Mucosa of descending colon (tissue), 3 donors: ENCODE measurements around the gene AURKA. TPM values are rescaled to one million over a fixed set of nuclear protein-coding genes. Genes with fewer than 3 reads are reported as not detected.
A peak's percentile ranks its signal among the peaks of the same experiment; 100 is the strongest.

Experiments
- ATAC-seq: fragments of 200-7000 bp; cut with Tn5 transposase; one replicate; pipeline ENCODE4 v1.9.1; 2020; ENCODE audit warnings: mild to moderate bottlenecking, moderate library complexity
- DNase-seq, 3 donors: peaks; one replicate each; pipeline ENCODE4 v3.0.0-alpha.2; 2020
- H3K36me3 ChIP-seq: fragments of 200-600 bp; one replicate; pipeline ENCODE4 v1.8.0; 2021; ENCODE audit warnings: low read depth, mild to moderate bottlenecking
- H3K4me1 ChIP-seq: fragments of 200-600 bp; one replicate; pipeline ENCODE4 v1.8.0; 2021; ENCODE audit warnings: low read depth, mild to moderate bottlenecking
- H3K4me3 ChIP-seq: fragments of 200-600 bp; one replicate; pipeline ENCODE4 v1.8.0; 2021; ENCODE audit warnings: mild to moderate bottlenecking
- H3K9me3 ChIP-seq: fragments of 200-600 bp; one replicate; pipeline ENCODE4 v1.8.0; 2021; ENCODE audit warnings: mild to moderate bottlenecking
- intact Hi-C, 2 donors: fragments of 100-400 bp; cut with DNase I in 1 of 2; cut with micrococcal nuclease in 1 of 2; formaldehyde crosslinking; loops; one replicate each; pipeline versions ENCODE4 v1.11.0 to v1.11.1; 2022; cut with DNase I, micrococcal nuclease
- total RNA-seq, 3 donors: library from RNA; stranded (reverse); fragmentation: NEBNext Ultra II Directional in 2 of 3; extraction: Animal tissue kit (Norgen Biotek cat#: 25700) in 2 of 3; gene quantifications; one replicate each; pipeline versions ENCODE4 v1.2.1 to v1.2.4, GENCODE V29; 2021 to 2023
- TF ChIP-seq, protein P1 (sequence below): fragments of 200-600 bp; IDR thresholded peaks from one replicate; pipeline ENCODE4 v1.8.0; 2022; ENCODE audit warnings: antibody characterized with exemption, mild to moderate bottlenecking
- donor health status: DM: no; HTN: no; CAD: no; lungs with moderate emphysema.
- donor health status: DM: no; HTN: no; CAD: no.
- donor health status: DM: no; HTN: yes; CAD: no.

AURKA gene
- total RNA-seq, 3 donors from 2014 or later: 7.9 to 24.8 (median 11.2) TPM

- no peak for DNase-seq
- Histone ChIP-seq H3K4me3 (no peak overlapping the region), H3K4me1 (no peaks in the 10 kb centered on the region), H3K9me3 (no peaks in the 10 kb centered on the region), H3K36me3 (no peaks in the 10 kb centered on the region)
- intact Hi-C loops: no loop called here
- no peak for ATAC-seq
- TF ChIP-seq, protein P1, sequence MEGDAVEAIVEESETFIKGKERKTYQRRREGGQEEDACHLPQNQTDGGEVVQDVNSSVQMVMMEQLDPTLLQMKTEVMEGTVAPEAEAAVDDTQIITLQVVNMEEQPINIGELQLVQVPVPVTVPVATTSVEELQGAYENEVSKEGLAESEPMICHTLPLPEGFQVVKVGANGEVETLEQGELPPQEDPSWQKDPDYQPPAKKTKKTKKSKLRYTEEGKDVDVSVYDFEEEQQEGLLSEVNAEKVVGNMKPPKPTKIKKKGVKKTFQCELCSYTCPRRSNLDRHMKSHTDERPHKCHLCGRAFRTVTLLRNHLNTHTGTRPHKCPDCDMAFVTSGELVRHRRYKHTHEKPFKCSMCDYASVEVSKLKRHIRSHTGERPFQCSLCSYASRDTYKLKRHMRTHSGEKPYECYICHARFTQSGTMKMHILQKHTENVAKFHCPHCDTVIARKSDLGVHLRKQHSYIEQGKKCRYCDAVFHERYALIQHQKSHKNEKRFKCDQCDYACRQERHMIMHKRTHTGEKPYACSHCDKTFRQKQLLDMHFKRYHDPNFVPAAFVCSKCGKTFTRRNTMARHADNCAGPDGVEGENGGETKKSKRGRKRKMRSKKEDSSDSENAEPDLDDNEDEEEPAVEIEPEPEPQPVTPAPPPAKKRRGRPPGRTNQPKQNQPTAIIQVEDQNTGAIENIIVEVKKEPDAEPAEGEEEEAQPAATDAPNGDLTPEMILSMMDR: no peak
Measured at GRCh38 chr20:56424931-56425330, 32.9 kb upstream of the AURKA start.

GRCh38 chr20:56423886-56424285 is 31.9 kb upstream of the AURKA start:
- Histone ChIP-seq H3K36me3 (no peaks in the 10 kb centered on the region), H3K4me1 (no peaks in the 10 kb centered on the region), H3K9me3 (no peaks in the 10 kb centered on the region), H3K4me3 (no peak overlapping the region)
- ATAC-seq (no peak), DNase-seq (no peak)
- TF ChIP-seq, protein P1: no peak
- intact Hi-C loops: no loop called here

GRCh38 chr20:56423211-56423610 is 31.2 kb upstream of the AURKA start:
- DNase-seq (no peak), ATAC-seq (no peak)
- TF ChIP-seq, protein P1: no peak
- Histone ChIP-seq H3K9me3 (no peaks in the 10 kb centered on the region), H3K36me3 (no peaks in the 10 kb centered on the region), H3K4me3 (no peak overlapping the region), H3K4me1 (no peaks in the 10 kb centered on the region)
- intact Hi-C loops: no loop called here

DNA sequence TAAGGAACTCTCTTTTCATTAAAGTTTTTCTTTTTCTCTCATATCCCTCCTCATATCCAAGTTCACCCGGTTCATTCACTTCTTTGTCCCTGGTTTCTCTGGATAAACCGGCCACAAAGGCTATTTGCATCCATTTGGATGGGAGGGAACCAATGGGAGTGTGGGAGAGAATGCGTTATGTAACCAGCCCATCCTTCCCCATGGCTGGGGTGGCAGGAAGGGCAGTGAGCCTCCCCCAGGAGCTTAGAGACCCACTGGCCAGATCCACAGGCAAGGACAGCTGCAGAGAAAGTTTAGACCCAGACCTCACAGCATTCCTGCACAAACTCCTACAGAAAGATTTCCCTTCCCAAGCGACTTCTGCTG is 30.8 kb upstream of the AURKA start:
- no peak for ATAC-seq
- no peaks in the 10 kb centered on the region for H3K4me1 ChIP-seq

GRCh38 chr20:56422076-56422823 is 30.2 kb upstream of the AURKA start:
- Histone ChIP-seq H3K4me3 (no peak overlapping the region), H3K4me1 (no peaks in the 10 kb centered on the region), H3K9me3 (no peaks in the 10 kb centered on the region), H3K36me3 (no peaks in the 10 kb centered on the region)
- TF ChIP-seq, protein P1: no peak
- peak; percentile 38 for ATAC-seq
- intact Hi-C loops: no loop called here
- DNase-seq: no peak

More for the DNA sequence above, 30.8 kb upstream of the AURKA start:
- TF ChIP-seq, protein P1: no peak
- H3K36me3 ChIP-seq: no peaks in the 10 kb centered on the region
- intact Hi-C loops: no loop called here
- H3K9me3 ChIP-seq: no peaks in the 10 kb centered on the region
- H3K4me3 ChIP-seq: no peak overlapping the region
- no peak for DNase-seq
